SU-DHL-6 (cell line): ENCODE results near the gene ZFYVE9.

Experiments used
- EZH2phosphoT487 ChIP-seq: fragments of 200-600 bp; sonication (generic), shearing (Covaris generic); conservative IDR thresholded peaks from 2 replicates; pipeline ENCODE4 v1.6.1; 2018; ENCODE audit warnings: mild to moderate bottlenecking, antibody characterized with exemption, low read length, moderate library complexity, mixed read lengths
- TF ChIP-seq, protein P1 (sequence below): fragments of 200-600 bp; sonication (generic); IDR thresholded peaks from one replicate; pipeline ENCODE4 v1.5.1; 2017; ENCODE audit warnings: antibody characterized with exemption, mild to moderate bottlenecking, low read length, moderate library complexity; ENCODE audit not compliant: insufficient read depth, poor library complexity, severe bottlenecking

DNA sequence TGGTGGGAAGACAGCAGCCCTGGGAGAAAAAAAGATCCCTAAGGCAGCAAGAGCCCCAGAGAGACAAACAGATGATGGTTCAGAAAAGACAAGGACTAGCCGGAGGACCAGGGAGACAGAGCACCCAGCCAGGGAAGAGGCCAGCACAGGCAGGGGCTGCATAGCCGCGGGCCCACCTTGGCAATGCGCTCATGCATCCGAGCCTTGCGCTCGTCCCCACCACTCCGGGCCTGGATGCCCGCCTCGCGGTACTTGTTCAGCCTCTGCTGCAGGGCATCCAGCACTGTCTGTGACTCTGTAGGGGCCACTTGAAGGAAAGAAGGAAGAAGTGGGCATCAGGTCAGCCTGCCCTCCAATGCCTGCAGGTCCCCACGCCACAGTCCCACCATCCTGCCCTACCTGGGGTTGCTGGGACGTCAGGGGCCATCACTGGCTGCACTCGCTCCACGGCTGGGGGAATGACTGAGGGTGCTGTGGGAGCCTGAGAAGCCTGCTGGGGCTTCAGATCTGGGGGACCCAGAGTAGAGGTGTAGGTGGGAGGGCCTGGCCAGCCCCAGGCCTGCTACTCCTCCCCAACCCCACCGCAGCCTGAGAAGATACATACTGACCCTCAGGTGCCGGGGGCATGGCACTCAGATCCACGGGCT is 217.1 kb downstream of the ZFYVE9 start:
- TF ChIP-seq, protein P1, sequence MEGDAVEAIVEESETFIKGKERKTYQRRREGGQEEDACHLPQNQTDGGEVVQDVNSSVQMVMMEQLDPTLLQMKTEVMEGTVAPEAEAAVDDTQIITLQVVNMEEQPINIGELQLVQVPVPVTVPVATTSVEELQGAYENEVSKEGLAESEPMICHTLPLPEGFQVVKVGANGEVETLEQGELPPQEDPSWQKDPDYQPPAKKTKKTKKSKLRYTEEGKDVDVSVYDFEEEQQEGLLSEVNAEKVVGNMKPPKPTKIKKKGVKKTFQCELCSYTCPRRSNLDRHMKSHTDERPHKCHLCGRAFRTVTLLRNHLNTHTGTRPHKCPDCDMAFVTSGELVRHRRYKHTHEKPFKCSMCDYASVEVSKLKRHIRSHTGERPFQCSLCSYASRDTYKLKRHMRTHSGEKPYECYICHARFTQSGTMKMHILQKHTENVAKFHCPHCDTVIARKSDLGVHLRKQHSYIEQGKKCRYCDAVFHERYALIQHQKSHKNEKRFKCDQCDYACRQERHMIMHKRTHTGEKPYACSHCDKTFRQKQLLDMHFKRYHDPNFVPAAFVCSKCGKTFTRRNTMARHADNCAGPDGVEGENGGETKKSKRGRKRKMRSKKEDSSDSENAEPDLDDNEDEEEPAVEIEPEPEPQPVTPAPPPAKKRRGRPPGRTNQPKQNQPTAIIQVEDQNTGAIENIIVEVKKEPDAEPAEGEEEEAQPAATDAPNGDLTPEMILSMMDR, result no peak
- no peak for TF ChIP-seq EZH2phosphoT487
